MG63 (cell line): ENCODE data around the gene OCRL. TPM values are rescaled to one million over a fixed set of nuclear protein-coding genes. Genes with fewer than 3 reads are reported as not detected.

ENCODE experiments used
- DNase-seq: peaks from one replicate; pipeline ENCODE4 v3.0.0-alpha.2; 2020
- H3K27me3 ChIP-seq: fragments of 250-450 bp; sonication (Bioruptor Pico); 2 replicates; pipeline ENCODE4 v1.5.1; 2020; ENCODE audit warnings: mild to moderate bottlenecking, moderate library complexity
- H3K36me3 ChIP-seq: fragments of 250-450 bp; sonication (Bioruptor Pico); 2 replicates; pipeline ENCODE4 v1.5.1; 2020; ENCODE audit warnings: mild to moderate bottlenecking, moderate library complexity
- H3K4me3 ChIP-seq: fragments of 250-450 bp; sonication (Bioruptor Pico); 2 replicates; pipeline ENCODE4 v1.5.1; 2020; ENCODE audit warnings: mild to moderate bottlenecking, moderate library complexity
- H3K9me3 ChIP-seq: fragments of 250-450 bp; sonication (Bioruptor Pico); 2 replicates; pipeline ENCODE4 v1.5.1; 2020; ENCODE audit warnings: mild to moderate bottlenecking, moderate library complexity
- total RNA-seq: library from RNA; depleted of rRNA; stranded (reverse); fragments of >200 nt; shearing (Covaris generic); gene quantifications from 2 replicates; pipeline ENCODE4 v1.2.3, GENCODE V29; 2014; ENCODE audit warnings: low replicate concordance; rRNA removed

Gene OCRL
- total RNA-seq, 1 experiment from 2014 or later, result 26.6 TPM

GRCh38 chrX:129638917-129639316 is 98.9 kb downstream of the OCRL start:
- no peaks in the 10 kb centered on the region for H3K36me3 ChIP-seq

GRCh38 chrX:129640737-129641136 is 100.7 kb downstream of the OCRL start:
- Histone ChIP-seq H3K4me3 (no peak overlapping the region), H3K27me3 (no peaks in the 10 kb centered on the region), H3K9me3 (no peaks in the 10 kb centered on the region), H3K36me3 (no peaks in the 10 kb centered on the region)
- no peak for DNase-seq

More at GRCh38 chrX:129638917-129639316, 98.9 kb downstream of the OCRL start:
- DNase-seq, result no peak
- H3K27me3 ChIP-seq, result no peaks in the 10 kb centered on the region
- no peak overlapping the region for H3K4me3 ChIP-seq
- no peaks in the 10 kb centered on the region for H3K9me3 ChIP-seq

- Histone ChIP-seq H3K27me3 (no peaks in the 10 kb centered on the region), H3K4me3 (no peak overlapping the region), H3K9me3 (no peaks in the 10 kb centered on the region), H3K36me3 (no peaks in the 10 kb centered on the region)
- no peak for DNase-seq
These were observed 101.4 kb downstream of the OCRL start for GRCh38 chrX:129641469-129641868.

- Histone ChIP-seq H3K9me3 (no peaks in the 10 kb centered on the region), H3K4me3 (no peak overlapping the region), H3K27me3 (no peaks in the 10 kb centered on the region), H3K36me3 (no peaks in the 10 kb centered on the region)
- peak; percentile 48 for DNase-seq
These were observed 101.9 kb downstream of the OCRL start for GRCh38 chrX:129641941-129642340.

Other genes with a start within 250 kb of the OCRL start
- gene SMARCA1, start 16.8 kb upstream of the OCRL start, total RNA-seq, result 10.7 and 11.6 TPM in 2 replicates
- 1.4 and 7.2 TPM in 2 replicates for gene APLN, start 114.7 kb downstream of the OCRL start, total RNA-seq
- not detected in 2 replicates for gene XPNPEP2, start 198.7 kb downstream of the OCRL start, total RNA-seq
- gene SASH3, start 239.7 kb downstream of the OCRL start, total RNA-seq, result not detected in 2 replicates